Stomach (tissue), 4 donors: Measurements from ENCODE around the gene SMIM36.

Experiments used
- CTCF ChIP-seq, 7 experiments: fragments of 450-650 bp in 4 of 7; fragments of 200-600 bp in 3 of 7; sonication (generic) in 3 of 7; IDR thresholded peaks; one replicate each; pipeline ENCODE4 v1.5.1; 2016 to 2019; ENCODE audit warnings: antibody characterized with exemption in 7 of 7, control low read depth in 2 of 7, mild to moderate bottlenecking in 1 of 7
- POLR2AphosphoS5 ChIP-seq, 3 donors: sonication (generic); formaldehyde crosslinking; IDR thresholded peaks; one replicate each; pipeline ENCODE4 v1.6.1; 2016; ENCODE audit warnings: antibody characterized with exemption in 3 of 3

DNA sequence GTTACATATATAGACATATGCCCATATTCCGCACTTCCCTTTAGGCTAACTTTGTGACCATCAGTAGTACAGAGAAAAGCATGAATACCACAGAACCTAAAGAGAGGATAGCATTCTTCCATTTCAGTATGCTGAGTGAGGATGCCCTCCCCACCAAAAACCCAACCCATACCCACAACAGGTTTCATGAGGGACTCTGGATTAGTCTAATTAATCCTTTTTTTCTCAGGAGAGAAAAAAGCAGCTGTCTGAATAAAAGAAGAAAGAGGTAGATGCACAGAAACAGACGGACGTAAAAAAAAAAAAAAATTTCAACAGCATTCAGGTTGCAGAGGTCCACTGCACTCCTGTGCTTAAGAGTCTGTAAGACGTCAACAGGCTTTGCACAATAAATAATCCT lies 96.3 kb downstream of the SMIM36 start:
- TF ChIP-seq POLR2AphosphoS5 (IDR thresholded peaks at IDR 0.05) (no peak), CTCF (IDR thresholded peaks at IDR 0.05) (no peak)
